HK-2 (cell line): Measurements from ENCODE around the gene CMIP.
"Not testable (repeated sequence)": the region's sequence is repeated elsewhere in the genome, so short reads cannot be mapped to it uniquely, and the experiment has no call there.

Experiments used
- DNase-seq: peaks from one replicate; pipeline ENCODE4 v3.0.0-alpha.2; 2018; ENCODE audit not compliant: unreplicated experiment

Gene CMIP

GRCh38 chr16:81516478-81517149 is 72.0 kb downstream of the CMIP start:
- DNase-seq = no peak

GRCh38 chr16:81517150-81517499 is 72.5 kb downstream of the CMIP start:
- DNase-seq = no peak

- no peak for DNase-seq
Observed at GRCh38 chr16:81517629-81518438, 73.2 kb downstream of the CMIP start.

- no peak for DNase-seq
Observed at GRCh38 chr16:81518439-81518757, 73.8 kb downstream of the CMIP start.

- no peak for DNase-seq
Observed at GRCh38 chr16:81519301-81520150, 74.9 kb downstream of the CMIP start.

DNA sequence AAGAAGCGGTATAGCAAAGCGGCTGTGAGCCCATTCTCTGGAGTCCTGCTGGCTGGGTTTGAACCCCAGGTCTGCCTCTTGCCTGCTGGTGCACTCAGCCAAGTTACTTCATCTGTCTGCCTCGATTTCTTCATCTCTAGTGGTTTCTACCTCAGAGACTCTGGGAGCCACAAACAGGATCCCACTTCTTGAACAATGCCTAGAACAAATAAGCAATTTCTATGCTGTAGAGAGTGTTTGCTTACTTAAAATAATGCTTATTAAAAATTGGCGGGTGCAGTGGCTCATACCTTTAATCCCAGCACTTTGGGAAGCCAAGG is 75.5 kb downstream of the CMIP start:
- no peak for DNase-seq

DNA sequence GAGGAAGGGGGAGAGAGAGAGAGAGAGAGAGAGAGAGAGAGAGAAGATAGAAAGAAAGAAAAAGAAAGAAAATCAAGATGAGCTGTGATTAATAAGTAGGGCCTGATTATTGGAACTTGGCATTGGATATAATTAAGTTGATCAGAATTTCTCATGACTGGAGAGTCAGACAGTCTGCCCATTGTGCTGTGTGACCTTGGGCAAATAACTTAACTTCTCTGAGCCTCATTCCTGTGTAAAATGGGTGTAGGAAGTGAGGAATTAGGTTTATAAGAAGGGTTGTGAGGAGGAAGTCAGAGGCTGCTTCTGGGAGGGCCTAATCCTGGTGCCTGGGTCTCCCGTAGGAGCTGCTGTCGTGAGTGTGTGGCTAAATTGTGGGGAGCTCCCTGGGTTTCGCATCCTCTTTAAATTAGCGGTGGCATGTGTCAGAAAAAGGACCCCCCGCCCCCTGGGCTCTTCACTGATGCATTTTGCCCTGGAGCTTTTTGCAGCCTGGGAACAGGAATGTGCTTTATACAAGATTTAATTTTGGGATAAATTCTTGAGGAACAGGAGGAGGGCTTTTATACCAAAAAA is 76.0 kb downstream of the CMIP start:
- DNase-seq = no peak

DNA sequence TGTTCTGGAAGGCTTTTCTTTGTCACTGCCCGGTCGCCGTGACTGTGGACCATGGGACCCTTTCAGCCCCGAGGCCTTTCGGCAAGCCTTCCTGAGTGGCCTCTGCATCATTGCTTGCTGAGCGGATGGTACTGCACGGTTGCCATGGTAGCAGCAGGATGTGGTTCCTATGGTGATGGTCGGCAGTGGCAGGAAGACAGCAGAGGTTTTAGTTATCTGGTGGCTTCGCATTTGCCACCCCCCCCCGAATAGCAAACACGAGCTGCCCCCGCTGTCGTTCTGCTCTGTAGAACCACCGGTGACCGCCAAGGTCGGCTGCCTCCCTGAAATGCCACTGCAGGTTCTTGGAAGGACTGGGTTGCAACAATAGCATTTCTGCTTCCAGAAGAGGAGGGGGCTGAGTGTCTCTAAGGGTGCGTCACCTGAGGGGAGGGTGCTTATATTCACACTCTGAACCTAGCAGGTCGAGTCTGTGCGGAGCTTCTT is 76.6 kb downstream of the CMIP start:
- no peak for DNase-seq

DNA sequence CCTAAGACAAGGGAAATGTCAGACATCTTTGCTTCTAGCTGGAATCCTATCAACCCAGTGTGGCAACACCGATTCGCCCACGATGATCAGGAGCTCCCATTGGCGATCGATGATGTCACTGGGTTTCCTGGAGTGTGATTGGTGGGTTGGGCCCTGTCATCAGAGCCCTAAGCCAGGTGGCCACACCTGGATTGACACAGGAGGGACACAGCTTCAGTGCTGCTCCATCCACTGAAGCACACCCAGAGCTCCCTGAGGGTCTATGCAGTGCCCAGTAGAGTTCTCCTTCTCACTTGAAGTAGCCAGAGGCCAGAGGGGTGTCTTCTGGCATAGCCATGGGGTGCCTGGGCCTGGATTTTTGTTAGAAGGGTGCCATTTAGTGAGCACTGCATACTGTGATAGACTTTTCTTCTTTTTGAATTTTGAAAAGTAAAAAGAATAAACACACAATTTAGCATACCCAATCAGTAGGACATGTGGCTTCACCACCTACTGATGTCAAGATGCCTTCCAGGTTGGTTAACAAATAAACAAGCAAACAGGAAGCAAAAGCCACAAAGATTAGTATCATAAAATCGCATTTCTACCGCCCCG is 77.6 kb downstream of the CMIP start:
- DNase-seq = no peak

GRCh38 chr16:81522851-81523250 is 78.2 kb downstream of the CMIP start:
- DNase-seq = not testable (repeated sequence)

- DNase-seq = peak; percentile 50
Observed at GRCh38 chr16:81523387-81524115, 78.9 kb downstream of the CMIP start.

- DNase-seq = no peak
Observed at GRCh38 chr16:81524382-81524781, 79.8 kb downstream of the CMIP start.

GRCh38 chr16:81524885-81525284 is 80.3 kb downstream of the CMIP start:
- DNase-seq = not testable (repeated sequence)

GRCh38 chr16:81526199-81526598 is 81.6 kb downstream of the CMIP start:
- DNase-seq = no peak

DNA sequence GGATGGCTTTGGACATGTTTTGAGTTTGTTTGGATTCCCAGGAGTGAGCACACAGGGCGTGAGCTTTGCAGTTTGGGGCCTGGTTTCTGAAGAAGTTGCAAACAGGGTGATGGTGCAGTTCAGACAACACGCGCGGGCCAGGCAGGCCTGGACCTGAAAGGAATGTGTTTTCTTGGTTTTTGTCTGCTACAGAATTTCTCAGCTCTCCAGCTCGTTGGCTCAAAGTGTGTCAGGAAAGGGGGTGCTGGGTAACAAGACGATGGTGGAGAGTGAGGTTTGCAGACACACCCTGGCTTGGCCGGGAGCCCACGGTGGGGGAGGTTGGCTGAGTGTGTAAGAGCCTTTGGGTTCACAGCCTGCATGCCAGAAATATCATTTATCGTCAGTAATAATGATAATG is 82.3 kb downstream of the CMIP start:
- DNase-seq = no peak

DNA sequence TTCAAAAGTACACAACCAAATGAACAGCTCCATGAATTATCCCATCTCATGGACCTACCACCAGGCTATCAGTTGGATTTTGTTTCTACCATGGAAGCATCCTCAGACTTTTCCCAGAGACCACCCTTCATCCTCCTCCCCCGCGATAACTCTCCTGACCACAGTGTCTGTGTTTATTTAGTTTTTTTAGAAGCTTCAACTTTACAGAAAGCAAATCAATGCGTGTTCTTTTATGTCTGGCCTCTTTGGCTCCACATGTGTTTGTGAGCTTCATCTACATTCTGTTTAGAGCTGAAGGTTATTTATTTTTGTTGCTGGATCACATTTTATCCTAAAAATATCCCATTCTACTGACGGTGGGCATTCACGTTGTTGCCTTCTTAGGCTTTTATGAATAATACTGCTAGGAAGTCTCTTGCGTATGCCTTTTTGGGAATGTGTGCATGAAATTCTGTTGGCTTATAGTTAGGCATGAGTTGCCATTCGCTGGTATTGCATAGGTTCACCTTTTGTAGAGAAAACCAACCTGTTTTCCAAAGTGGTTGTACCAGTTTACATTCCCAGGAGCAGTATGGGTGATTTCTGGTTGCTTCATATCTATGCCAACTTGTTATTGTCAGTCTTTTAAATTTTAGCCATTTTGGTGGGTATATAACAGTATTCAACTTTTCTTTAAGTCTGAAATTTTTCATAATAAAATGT is 83.0 kb downstream of the CMIP start:
- DNase-seq = no peak

DNA sequence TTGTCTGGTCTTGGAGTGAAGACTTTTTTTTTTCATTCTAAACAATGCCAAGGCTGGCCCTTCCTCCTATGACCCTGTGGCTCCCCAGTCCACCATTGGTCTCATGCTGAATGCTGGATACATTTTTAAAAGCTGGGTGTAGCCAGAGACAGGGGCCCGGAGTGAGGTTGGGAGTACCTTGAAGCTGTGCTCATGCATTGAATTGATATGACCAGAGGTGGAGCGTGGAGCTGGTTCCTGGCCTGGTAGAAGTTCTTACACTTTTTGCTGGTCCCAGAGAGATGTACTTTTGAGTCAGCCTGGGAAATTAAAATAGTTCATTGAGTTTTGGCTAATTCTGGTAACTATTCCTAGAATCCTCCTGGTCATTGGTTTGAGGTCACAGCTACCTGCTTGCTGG is 83.6 kb downstream of the CMIP start:
- DNase-seq = no peak

DNA sequence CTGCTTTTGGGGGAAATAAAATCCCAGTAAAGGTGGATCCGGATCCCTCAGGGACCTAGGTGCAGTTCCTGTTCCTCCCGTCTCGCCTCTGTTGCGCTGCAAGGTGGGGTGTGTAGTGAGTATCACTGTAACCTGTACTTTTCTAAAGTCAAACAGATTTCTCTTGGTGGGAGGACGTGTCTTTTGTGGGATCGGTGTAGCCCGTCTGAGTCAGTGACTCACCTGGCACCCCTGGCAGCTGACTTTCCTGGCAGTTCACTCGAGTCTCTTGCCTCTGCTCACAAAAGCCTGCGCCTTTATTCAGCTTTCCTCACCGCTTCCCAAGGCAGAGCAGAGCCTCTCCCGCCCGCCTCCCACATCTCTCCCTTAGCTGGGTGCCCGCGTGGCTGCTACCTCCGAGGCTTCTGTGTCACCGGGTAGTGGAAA is 85.7 kb downstream of the CMIP start:
- no peak for DNase-seq

- DNase-seq = no peak
Observed at GRCh38 chr16:81530814-81531213, 86.2 kb downstream of the CMIP start.

DNA sequence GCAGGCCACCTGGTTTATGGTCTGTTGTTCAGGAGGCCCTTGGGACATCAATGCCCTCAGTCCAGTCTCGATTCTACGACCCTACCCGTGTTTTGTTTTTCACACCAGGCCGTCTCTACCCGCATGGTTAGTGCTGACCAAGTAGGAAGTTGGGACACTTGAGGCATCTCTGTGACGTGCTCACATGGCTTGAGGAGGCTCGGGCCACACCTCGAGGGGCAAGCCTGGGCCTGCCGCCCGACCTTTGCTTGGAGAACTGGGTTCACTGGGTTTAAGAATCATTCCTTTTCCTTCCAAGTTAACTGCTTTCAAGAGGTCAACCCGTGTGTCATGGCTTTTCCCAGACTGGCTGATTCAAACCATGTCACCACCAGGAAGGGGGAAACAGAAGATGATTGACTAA is 86.8 kb downstream of the CMIP start:
- DNase-seq = no peak
